Right lobe of liver (tissue), 6 donors: Measurements from ENCODE around the gene NAGK. TPM values are rescaled to one million over a fixed set of nuclear protein-coding genes. Genes with fewer than 3 reads are reported as not detected.
"Not testable (repeated sequence)": the region's sequence is repeated elsewhere in the genome, so short reads cannot be mapped to it uniquely, and the experiment has no call there.

Source experiments
- ATAC-seq, 4 donors: fragments of 200-7000 bp; cut with Tn5 transposase; one replicate each; pipeline ENCODE4 v1.9.1; 2020; ENCODE audit warnings: mild to moderate bottlenecking in 4 of 4, moderate library complexity in 4 of 4
- DNase-seq, 3 donors: peaks; one replicate each; pipeline ENCODE4 v3.0.0-alpha.2; 2020
- H3K27ac ChIP-seq, 3 donors: fragments of 200-600 bp; one replicate each; pipeline ENCODE4 v1.8.0; 2022
- H3K27me3 ChIP-seq, 2 donors: fragments of 200-600 bp; one replicate each; pipeline ENCODE4 v1.8.0; 2022
- H3K36me3 ChIP-seq, 4 donors: fragments of 200-600 bp; sonication (generic) in 1 of 4; one replicate each; pipeline versions ENCODE4 v1.5.1 to v1.8.0; 2017 to 2022; ENCODE audit warnings: control low read depth in 1 of 4
- H3K4me1 ChIP-seq, 4 donors: fragments of 200-600 bp; sonication (generic) in 1 of 4; one replicate each; pipeline versions ENCODE4 v1.5.1 to v1.8.0; 2017 to 2022; ENCODE audit warnings: control low read depth in 1 of 4
- H3K4me3 ChIP-seq, 3 donors: fragments of 200-600 bp; one replicate each; pipeline ENCODE4 v1.8.0; 2022
- H3K9me3 ChIP-seq, 4 donors: fragments of 200-600 bp; sonication (generic) in 1 of 4; one replicate each; pipeline versions ENCODE4 v1.5.1 to v1.8.0; 2017 to 2022; ENCODE audit warnings: control low read depth in 1 of 4
- CTCF ChIP-seq, 4 donors: fragments of 200-600 bp in 3 of 4; fragments of 450-650 bp in 1 of 4; IDR thresholded peaks; one replicate each; pipeline versions ENCODE4 v1.5.1 to v1.8.0; 2016 to 2022; ENCODE audit warnings: antibody characterized with exemption in 4 of 4, mild to moderate bottlenecking in 2 of 4
- POLR2A ChIP-seq: fragments of 450-650 bp; IDR thresholded peaks from one replicate; pipeline ENCODE4 v1.6.1; 2017; ENCODE audit warnings: antibody characterized with exemption, mild to moderate bottlenecking
- WGBS: methylation state at CpG from one replicate; pipeline ENCODE4 v1.1.6; 2018; ENCODE audit warnings: low coverage, low lambda C conversion rate; ENCODE audit not compliant: insufficient coverage; ENCODE audit errors: missing lambda C conversion rate; 5-methylcytosine and 5-hydroxymethylcytosine counted together
- intact Hi-C, 2 donors: fragments of 100-400 bp; cut with DNase I; formaldehyde crosslinking; loops; one replicate each; pipeline versions ENCODE4 v1.11.2 to v1.14.1; 2022
- long read RNA-seq: library from polyadenylated mRNA; unstranded; transcript quantifications from one replicate; pipeline ENCODE4 v2.0.0, GENCODE V29; 2019
- total RNA-seq, 6 experiments: library from RNA; depleted of rRNA in 2 of 6; stranded (reverse); fragments of >200 nt in 2 of 6; fragmentation: NEBNext Ultra II Directional in 3 of 6; extraction: Animal tissue kit (Norgen Biotek cat#: 25700) in 3 of 6; gene quantifications; one replicate each; pipeline versions ENCODE4 v1.1.0 to v1.2.4, GENCODE V29; 2016 to 2023
- donor health status: DM: no; HTN: yes; CAD: no.
- donor health status: DM: no; HTN: no; CAD: no.
- donor health status: DM: no; HTN: no; CAD: no.
- donor health status: DM: no; HTN: yes; CAD: no.
- donor health status: DM: no; HTN: yes; CAD: no.

NAGK gene
- 10 to 100 TPM; 17.7 to 51.7 (median 36.1) TPM for total RNA-seq
- long read RNA-seq, partial matches to known transcripts, result 0 of 5 reads
- long read RNA-seq, other reads (novel, unspliced or antisense), result 0 of 5 reads

GRCh38 chr2:71068218-71069035 is at the start of gene NAGK:
Gene NAGK (plus strand): TSS chr2:71068648. CDS start chr2:71068684, 36 bp downstream.
- Histone ChIP-seq H3K27ac (peak within 1 kb of the TSS; percentile 83 to 92 (median 85)), H3K9me3 (no peaks in the 10 kb centered on the region), H3K36me3 (peaks cover 0 to 10% (median 0%) of the 10 kb centered on the region in 4 donors), H3K27me3 (no peaks in the 10 kb centered on the region), H3K4me3 (peak within 1 kb of the TSS; percentile 61 to 92 (median 73)), H3K4me1 (peaks cover 0 to 14% (median 0%) of the 10 kb centered on the region in 4 donors)
- intact Hi-C loops, result no loop called here
- WGBS, result 0% methylated on average over 30 of the region's 66 CpGs
- DNase-seq (peak; percentile 96 to 98 (median 97)), ATAC-seq (peak; percentile 89 to 94 (median 91))
- TF ChIP-seq POLR2A (peak; percentile 100), CTCF (IDR thresholded peaks at IDR 0.05) (no peak)

GRCh38 chr2:71019989-71020388 is 48.5 kb upstream of the NAGK start:
- intact Hi-C loops, H3K36me3 ChIP-seq, H3K4me3 ChIP-seq, ATAC-seq, H3K9me3 ChIP-seq, H3K4me1 ChIP-seq, H3K27me3 ChIP-seq, DNase-seq, H3K27ac ChIP-seq: not testable (repeated sequence)
- WGBS, result 66% methylated on average over 6 of the region's 6 CpGs

GRCh38 chr2:71021394-71021793 is 47.1 kb upstream of the NAGK start:
- ATAC-seq, H3K4me1 ChIP-seq, intact Hi-C loops, H3K27ac ChIP-seq, H3K27me3 ChIP-seq, H3K4me3 ChIP-seq, DNase-seq, H3K36me3 ChIP-seq, H3K9me3 ChIP-seq: not testable (repeated sequence)
- 62% methylated on average over 3 of the region's 14 CpGs for WGBS

- peak in 1 of 4 donors; percentile 5 for TF ChIP-seq CTCF (IDR thresholded peaks at IDR 0.05)
- H3K36me3 ChIP-seq, H3K9me3 ChIP-seq, DNase-seq, H3K4me1 ChIP-seq, H3K27ac ChIP-seq, intact Hi-C loops, ATAC-seq, H3K27me3 ChIP-seq, H3K4me3 ChIP-seq: not testable (repeated sequence)
- 50% methylated on average over 14 of the region's 15 CpGs for WGBS
These were observed 44.8 kb upstream of the NAGK start for GRCh38 chr2:71023553-71024243.

GRCh38 chr2:71036296-71036695 is 32.2 kb upstream of the NAGK start:
- H3K27ac ChIP-seq, H3K9me3 ChIP-seq, DNase-seq, H3K4me3 ChIP-seq, ATAC-seq, intact Hi-C loops, H3K27me3 ChIP-seq, H3K4me1 ChIP-seq, H3K36me3 ChIP-seq: not testable (repeated sequence)
- 66% methylated on average over 8 of the region's 8 CpGs for WGBS

- no peaks in the 10 kb centered on the region for H3K9me3 ChIP-seq
- no peak overlapping the region for H3K4me3 ChIP-seq
- DNase-seq, result no peak
- no peaks in the 10 kb centered on the region for H3K27me3 ChIP-seq
- ATAC-seq, result no peak
- 53% methylated on average over 4 of the region's 4 CpGs for WGBS
- TF ChIP-seq POLR2A (no peak), CTCF (IDR thresholded peaks at IDR 0.05) (no peak)
- no peaks in the 10 kb centered on the region for H3K36me3 ChIP-seq
- H3K4me1 ChIP-seq, result no peaks in the 10 kb centered on the region
- intact Hi-C loops, result no loop called here
- no peak overlapping the region for H3K27ac ChIP-seq
These were observed 26.2 kb upstream of the NAGK start for GRCh38 chr2:71042287-71042686.
